HG02678 (cell line): Measurements from ENCODE around the gene VAT1L.
A peak's percentile ranks its signal among the peaks of the same experiment; 100 is the strongest.

Source experiments
- ATAC-seq: cut with Tn5 transposase; IDR thresholded peaks from one replicate; pipeline ENCODE4 v1.9.1; 2021; ENCODE audit warnings: mild to moderate bottlenecking, moderate library complexity; ENCODE audit not compliant: unreplicated experiment

The VAT1L gene

DNA sequence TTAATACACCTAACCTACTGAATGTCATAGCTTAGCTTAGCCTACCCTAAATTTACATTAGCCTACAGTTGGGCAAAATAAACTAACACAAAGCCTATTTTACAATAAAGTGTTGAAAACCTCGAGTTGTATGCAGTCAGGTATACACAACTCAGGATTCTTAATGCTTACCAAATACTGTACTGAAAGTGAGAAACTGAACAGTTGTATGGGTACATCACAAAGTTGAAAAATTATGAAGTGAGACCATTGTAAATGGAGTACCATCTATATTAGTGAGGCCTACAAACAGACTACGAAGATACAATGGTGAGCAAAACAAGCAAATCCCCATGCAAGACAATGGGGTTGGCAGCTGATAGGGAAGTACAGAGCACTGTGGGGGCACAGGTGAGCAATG is 79.7 kb downstream of the VAT1L start:
- ATAC-seq: no peak

DNA sequence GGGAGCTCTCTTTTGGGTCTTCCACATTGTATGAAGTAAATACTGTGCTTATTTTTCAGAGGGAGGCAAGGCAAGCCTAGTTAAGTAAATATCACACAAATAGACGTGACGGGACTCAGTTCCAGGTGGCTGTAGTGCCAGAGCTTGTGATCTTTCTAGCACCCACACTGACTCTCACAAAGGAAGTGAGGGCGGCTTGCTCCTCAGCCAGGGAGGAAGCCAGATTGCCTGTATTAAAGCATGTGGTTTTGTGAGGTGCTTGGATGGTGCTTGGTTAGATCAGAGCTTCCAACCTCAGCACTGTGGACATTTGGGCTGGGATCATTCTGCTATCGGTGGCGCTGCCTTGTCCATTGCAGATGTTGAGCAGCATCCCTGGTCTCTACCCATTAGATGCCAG is 80.1 kb downstream of the VAT1L start:
- peak; percentile 90 for ATAC-seq

DNA sequence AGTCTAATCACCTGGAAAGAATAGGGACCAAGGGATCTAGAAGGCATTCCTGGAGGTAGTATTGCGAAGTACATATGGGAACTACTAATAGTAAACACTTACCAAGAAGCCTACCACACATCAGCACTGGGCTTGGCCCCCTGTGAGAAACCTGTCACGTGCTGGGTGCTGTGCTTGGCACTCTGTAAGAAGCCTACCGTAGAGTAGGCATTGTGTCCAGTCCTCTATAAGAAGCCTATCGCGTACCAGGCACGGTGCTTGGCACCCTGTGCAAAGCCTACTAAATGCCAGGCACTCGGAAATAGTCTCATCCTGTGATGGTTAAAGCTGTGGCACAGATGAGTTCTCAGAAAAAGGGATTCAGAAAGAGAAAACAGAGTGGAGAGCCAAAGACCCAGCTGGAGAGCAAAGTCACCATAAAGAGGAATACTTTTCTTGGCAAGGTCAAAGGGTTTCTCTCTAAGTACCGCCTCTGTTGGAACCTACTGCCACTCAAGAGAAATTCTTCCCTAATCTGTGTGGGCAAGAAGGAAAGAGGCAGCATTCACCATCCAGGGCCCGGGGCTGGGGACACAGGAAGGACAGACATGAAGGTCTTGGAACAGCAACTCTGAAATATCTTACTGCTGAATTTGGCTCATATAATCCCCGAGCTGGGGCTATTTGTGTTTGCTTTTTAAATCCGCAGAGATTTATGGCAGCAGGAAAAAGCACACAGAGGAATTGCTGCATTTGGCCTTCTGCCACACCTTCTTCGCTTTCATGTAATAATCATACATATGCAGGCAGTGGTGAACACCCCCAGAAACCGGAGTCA is 81.8 kb downstream of the VAT1L start:
- ATAC-seq: no peak

DNA sequence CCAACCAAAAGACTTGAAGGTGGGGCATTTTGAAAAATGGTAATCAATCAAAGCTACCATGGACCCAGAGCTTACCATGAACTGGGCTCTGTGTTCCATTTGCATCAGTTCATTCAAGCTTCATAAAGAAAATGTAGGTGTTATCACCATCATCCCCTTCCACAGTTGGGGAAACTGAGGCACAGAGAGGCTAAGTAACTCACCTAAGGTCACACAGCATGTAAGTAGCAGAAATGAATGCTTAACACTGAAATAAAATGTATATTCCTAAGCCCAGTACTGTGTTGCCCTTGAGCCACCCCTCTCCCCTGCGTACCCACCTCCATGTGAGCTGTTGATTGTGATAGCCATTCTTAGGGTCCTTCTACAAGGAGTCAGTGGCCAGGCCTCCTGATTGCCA is 83.6 kb downstream of the VAT1L start:
- ATAC-seq: no peak

DNA sequence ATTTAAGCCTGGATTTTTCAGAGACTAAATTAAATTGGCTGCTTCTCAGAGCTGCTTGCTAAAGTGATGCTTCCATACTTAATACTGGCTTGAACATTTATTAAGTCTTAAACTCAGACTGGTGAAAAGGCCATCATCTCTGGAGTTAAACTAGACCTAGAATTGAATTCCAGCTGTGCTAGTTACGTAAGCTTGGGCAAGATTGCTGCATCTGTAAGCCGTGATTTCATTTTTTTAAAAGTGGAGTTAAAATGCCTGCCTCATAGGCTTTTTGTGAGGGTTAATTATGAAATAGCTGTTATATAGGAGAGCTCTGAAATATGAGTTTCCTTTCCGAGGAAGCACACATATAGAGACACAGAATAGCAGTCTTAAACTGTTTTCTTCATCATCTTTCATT is 84.7 kb downstream of the VAT1L start:
- no peak for ATAC-seq

- ATAC-seq: no peak
Observed at GRCh38 chr16:77874347-77874746, 86.0 kb downstream of the VAT1L start.

DNA sequence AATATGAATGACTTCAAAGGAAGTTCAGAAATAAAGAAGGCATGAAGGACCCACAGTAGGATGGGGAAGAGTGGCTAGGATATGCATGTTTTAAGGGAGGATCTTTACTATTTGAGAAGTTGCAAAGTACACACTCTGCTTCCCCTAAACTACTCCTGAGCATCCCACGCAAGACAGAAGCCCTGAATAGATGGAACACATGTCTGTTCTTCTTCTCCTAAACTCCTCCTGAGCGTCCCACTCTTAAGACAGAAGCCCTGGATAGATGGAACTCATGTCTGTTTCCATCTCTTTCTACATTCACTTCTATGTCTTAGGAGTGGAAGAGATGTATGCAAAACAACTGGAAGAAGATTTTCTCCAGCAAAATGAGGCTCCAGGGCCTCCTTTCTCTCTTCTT is 88.4 kb downstream of the VAT1L start:
- no peak for ATAC-seq

GRCh38 chr16:77877712-77878347 is 89.5 kb downstream of the VAT1L start:
- ATAC-seq: no peak

DNA sequence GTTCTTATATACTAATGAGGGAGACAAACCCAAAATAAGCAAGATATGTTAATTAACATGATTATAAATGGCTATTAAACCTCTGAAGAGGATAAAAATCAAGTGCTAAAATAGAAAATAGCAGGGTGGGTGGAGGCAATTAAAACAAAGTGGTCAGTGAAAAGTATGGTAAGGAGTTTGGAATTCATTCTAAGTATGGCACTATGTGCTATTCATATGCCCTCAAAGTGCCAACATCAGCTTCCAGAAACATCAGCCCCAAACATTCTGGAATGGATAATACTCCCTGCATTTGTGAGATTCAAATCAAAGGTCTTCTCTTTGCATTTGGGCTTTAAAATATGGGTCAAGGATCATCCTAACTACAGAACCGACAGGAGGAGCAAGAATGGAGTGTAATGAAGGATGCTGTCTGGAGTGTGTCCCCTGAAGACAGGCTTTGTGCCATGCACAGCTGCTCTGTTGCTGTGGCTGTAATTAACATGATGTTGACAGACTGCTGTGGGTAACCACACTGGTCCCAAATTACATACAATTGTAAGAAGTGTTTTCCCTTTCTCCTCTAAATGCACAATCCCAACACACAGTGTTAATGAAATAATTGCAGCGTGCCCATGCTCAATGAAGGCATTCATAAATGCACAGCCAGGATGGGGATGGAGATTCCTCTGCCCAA is 93.1 kb downstream of the VAT1L start:
- ATAC-seq: no peak

DNA sequence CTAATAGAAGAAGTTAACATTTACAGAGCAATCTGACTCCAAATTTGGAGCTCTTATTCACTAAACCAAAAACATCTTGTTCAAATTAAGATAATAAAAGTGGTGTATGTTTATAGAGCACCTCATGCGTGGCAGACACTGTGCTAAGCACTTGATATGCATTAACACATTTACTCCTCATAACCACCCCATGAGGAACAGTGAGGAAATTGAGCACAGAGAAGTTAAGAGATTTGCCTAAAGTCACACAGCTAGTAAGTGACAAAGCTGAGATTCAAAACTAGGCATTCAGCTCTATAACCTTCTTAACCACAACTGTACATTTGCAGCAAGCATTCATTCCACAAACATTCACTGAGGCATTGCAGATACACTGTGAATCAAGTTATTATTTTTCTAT is 94.0 kb downstream of the VAT1L start:
- ATAC-seq: no peak

GRCh38 chr16:77885571-77886295 is 97.4 kb downstream of the VAT1L start:
- no peak for ATAC-seq

DNA sequence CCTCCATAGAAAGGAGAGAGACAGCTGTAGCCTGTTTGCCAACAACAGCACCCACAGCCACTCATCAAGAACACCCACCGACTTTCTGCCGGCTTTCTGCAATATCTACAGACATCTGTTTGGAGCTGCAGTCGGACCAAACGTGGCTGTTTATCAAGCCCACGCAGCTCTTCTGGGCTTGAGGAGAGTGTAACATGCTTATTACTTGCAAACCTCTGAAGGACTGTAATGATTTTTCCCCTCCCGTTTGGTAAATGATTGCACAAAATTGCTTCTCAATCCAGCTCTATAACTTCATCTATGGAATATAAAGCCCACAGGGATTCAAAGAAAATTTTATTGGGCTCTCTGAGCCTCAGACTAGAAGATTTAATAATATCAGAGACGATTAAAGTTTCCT is 100.5 kb downstream of the VAT1L start:
- no peak for ATAC-seq

DNA sequence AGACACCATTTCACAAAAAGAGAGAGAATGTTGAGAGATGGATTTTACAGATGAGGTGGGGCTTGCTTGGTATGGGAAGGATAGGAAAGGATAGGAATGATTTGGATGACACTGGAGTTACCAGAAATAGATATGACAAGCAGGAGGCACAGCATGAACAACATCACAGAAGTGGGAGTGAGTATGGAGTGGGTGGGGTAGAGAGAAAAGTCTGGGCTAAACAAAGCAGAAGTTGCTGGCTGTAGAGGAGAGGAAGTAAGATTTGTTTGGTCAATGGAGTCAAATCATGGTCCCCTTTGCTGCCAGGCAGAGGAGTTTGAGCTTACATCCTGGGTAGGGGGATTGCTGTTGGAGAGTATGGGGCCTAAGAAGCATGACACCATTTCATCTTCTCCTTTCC is 101.7 kb downstream of the VAT1L start:
- ATAC-seq: no peak

- ATAC-seq: no peak
Observed at GRCh38 chr16:77894162-77894561, 105.8 kb downstream of the VAT1L start.

DNA sequence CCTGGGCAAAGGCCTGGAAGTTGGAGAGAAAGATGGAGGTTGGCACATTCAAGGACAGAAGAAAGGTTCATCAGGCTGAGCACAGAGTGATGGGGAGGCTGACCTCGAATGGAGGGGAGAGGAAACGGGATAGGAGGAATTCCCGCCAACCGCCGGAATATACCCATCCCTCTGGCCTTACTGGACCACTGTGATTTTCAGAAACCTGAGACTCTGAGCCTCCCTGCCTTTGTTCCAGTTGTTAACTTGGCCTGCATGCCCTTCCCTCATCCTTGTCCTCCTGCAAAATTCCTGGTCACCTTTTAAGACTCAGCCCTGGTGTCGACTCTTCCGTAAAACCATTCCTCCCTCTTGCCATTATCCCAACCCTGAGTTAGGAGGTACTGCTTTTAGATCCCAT is 107.6 kb downstream of the VAT1L start:
- no peak for ATAC-seq

DNA sequence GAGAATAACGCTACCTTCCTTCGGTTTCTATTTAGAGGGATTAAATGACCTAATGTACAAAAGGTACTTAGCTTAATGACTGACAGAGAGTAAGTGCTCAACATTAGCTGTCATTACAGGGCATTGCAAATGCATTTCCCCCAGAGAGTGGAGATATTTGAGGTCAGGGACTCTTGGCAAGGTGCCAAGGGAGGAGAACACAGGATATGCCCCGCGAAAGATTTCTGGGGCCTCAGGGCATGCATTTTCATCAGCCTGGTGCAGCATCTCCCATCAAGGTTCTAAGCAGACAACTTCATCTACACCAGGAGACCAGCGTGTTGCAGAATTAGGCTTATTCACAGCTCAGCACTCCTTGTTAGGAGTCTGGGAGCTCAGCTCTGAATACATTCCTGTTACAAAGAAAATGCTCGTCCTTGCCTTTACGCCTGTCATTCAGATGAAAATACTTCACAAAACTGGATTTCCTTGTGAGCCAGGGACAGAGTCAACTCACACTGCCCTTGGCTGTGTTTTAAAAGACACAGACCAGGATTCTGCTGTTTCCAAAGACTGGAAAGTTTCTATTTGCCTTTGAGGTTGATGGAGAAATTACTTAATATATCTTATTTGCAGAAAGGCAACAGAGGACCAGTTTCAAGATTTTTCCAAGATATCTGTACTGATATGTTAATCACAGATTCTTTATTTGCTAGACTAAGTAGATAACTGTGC is 108.2 kb downstream of the VAT1L start:
- no peak for ATAC-seq

DNA sequence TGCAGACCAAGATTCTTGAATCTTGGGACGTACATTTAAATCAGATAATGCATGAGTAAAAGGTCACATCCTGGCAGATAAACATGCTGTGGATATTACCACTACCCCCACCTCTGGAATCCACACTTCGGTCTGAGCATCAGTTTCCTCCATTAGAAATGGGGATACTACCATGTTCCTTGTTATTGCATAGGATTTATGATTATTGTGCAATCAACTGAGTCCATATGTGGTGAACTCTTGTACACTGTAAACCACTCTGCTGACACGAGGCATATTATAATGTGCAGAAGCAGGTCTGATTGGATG is 108.7 kb downstream of the VAT1L start:
- no peak for ATAC-seq

DNA sequence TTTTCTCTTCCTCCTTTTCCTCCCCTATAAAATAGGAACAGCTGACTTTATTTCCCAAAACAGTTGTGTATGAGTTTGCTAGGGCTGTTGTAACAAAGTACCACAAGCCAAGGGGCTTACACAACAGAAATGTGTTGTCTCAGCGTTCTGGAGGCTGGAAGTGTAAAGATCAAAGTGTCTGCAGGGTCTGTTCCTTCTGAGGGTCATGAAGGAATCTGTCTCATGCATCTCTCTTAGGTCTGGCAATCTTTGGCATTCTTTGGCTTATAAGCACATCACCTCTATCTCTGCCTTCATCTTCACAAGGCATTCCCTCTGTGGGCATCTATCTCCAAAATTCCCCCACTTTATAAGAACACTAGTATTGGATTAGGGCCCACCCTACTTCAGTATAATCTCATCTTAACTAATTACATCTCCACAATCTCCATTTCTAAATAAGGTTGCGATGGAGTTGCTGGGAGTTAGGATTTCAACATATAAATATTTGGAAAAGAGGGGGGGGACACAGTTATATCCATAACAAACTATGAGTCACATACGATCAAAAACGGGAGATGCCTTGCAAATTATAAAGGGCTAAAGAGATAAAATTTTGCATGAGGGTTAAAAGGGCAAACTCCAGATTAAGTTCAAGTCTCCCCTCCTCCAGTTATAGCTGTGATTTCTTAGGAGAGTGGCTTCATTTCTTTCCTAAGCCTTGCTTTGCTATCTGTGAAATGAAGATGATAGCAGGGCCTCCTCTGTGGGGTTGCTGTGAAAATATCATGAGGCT is 109.7 kb downstream of the VAT1L start:
- ATAC-seq: no peak

DNA sequence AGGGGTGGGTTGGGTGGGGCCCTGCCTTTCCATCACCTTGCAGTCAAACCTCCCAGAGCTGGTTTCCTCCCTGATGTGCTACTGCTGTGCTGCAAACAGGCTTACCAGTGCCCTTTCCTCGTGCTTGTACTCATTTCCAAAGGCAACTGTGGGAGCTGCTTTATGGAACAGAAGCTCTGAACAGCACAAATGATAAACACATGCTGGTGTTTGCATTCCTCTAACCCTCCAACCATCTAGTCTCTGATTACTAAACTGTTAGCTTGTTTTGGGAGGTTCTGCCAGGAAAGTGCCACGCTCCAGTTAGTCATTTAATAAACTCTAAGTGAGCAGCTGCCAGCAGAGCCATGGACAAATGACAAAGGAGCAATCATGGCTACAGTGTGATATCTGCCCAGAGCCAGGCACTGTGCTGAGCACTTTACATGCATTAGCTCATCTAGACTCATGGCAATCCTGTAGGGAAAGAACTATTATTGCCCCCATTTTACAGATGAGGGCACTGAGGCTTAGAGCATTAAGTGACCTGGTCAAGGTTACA is 110.4 kb downstream of the VAT1L start:
- ATAC-seq: no peak

DNA sequence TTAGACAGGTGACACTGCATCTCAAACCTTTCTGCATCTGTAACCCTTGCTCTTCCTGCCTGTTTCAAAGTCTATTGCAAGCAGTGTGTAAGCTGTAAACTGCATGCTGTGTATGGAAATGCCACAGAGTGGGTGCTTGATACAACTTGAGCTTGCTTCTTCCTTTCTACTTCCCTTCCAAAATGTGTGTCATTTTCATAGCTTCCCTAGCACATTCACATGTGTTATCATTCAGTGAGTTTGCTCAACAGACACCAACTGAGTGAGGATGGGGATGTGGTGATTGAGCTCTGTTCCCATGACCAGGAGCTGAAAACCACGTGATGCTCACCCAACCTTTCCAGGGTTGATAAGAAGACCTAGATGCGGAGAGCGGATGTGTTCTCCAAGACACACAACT is 111.1 kb downstream of the VAT1L start:
- ATAC-seq: no peak
